SK-N-MC (cell line): ENCODE results near the gene ST6GALNAC1.
"Not testable (repeated sequence)": the region's sequence is repeated elsewhere in the genome, so short reads cannot be mapped to it uniquely, and the experiment has no call there.

Experiments used
- DNase-seq: peaks from one replicate; pipeline ENCODE4 v3.0.0-alpha.2; 2011; ENCODE audit warnings: low read depth, low spot score
- H3K27ac ChIP-seq: fragments of 200-600 bp; sonication (generic); 2 replicates; pipeline ENCODE4 v1.5.1; 2016; ENCODE audit warnings: mixed run types
- H3K36me3 ChIP-seq: fragments of 200-600 bp; sonication (generic); 2 replicates; pipeline ENCODE4 v1.6.1; 2017; ENCODE audit warnings: antibody characterized with exemption, low read length, mixed read lengths; ENCODE audit not compliant: insufficient read depth
- H3K4me3 ChIP-seq: fragments of 200-600 bp; sonication (generic); 2 replicates; pipeline ENCODE4 v1.5.1; 2016
- H3K9ac ChIP-seq: fragments of 200-600 bp; sonication (generic); 2 replicates; pipeline ENCODE4 v1.8.0; 2017; ENCODE audit warnings: mixed run types, mixed read lengths; ENCODE audit not compliant: insufficient read length
- H3K9me3 ChIP-seq: fragments of 200-600 bp; sonication (generic); 2 replicates; pipeline ENCODE4 v1.6.1; 2017; ENCODE audit warnings: low read depth, mild to moderate bottlenecking, antibody characterized with exemption, low read length, moderate library complexity, mixed read lengths
- EZH2 ChIP-seq: fragments of 200-600 bp; sonication (generic); IDR thresholded peaks from one replicate; pipeline ENCODE4 v1.6.1; 2017; ENCODE audit warnings: antibody characterized with exemption
- FOXP2 ChIP-seq: optimal IDR thresholded peaks from 2 replicates; pipeline ENCODE3; 2011; ENCODE audit warnings: mild to moderate bottlenecking, moderate library complexity; ENCODE audit not compliant: insufficient read depth; ENCODE audit errors: extremely low read length, control extremely low read depth
- POLR2AphosphoS5 ChIP-seq: IDR thresholded peaks from 2 replicates; pipeline ENCODE4 v1.6.1; 2012; ENCODE audit warnings: mild to moderate bottlenecking, low read depth, low read length, borderline replicate concordance

ST6GALNAC1 gene

GRCh38 chr17:76642032-76642561 lies 1.5 kb downstream of the ST6GALNAC1 start:
- no peaks in the 10 kb centered on the region for H3K9me3 ChIP-seq
- H3K4me3 ChIP-seq, result no peak overlapping the region
- no peak overlapping the region for H3K9ac ChIP-seq
- no peaks in the 10 kb centered on the region for H3K36me3 ChIP-seq
- TF ChIP-seq EZH2, result no peak
- TF ChIP-seq POLR2AphosphoS5, result no peak
- no peak for TF ChIP-seq FOXP2
- no peak overlapping the region for H3K27ac ChIP-seq
- DNase-seq, result no peak

- Histone ChIP-seq H3K9me3 (no peaks in the 10 kb centered on the region), H3K36me3 (no peaks in the 10 kb centered on the region), H3K9ac (no peak overlapping the region), H3K4me3 (no peak overlapping the region), H3K27ac (no peak overlapping the region)
- TF ChIP-seq EZH2 (no peak), FOXP2 (no peak), POLR2AphosphoS5 (no peak)
- DNase-seq, result no peak
Measured at GRCh38 chr17:76641501-76641900, 2.1 kb downstream of the ST6GALNAC1 start.

- Histone ChIP-seq H3K9me3 (no peaks in the 10 kb centered on the region), H3K9ac (no peak overlapping the region), H3K27ac (no peak overlapping the region), H3K36me3 (no peaks in the 10 kb centered on the region), H3K4me3 (no peak overlapping the region)
- DNase-seq, result no peak
- TF ChIP-seq POLR2AphosphoS5 (no peak), EZH2 (no peak), FOXP2 (no peak)
Measured at GRCh38 chr17:76640550-76641380, 2.8 kb downstream of the ST6GALNAC1 start.

DNA sequence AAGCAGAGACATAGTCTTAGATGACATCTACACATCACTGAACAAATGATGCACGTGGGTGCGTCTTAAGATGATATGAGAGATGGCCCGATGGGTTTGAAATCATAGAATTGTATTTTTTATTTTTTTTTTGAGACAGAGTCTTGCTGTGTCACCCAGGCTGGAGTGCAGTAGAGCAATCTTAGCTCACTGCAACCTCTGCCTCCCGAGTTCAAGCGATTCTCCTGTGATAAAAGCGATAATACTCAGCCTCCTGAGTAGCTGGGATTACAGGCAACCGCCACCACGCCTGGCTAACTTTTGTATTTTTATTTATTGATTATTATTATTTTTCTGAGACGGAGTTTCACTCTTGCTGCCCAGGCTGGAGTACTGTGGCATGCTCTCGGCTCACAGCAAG lies 5.3 kb downstream of the ST6GALNAC1 start:
- H3K4me3 ChIP-seq, result no peak overlapping the region
- H3K27ac ChIP-seq, result no peak overlapping the region
- H3K9ac ChIP-seq, result no peak overlapping the region
- TF ChIP-seq EZH2 (no peak), POLR2AphosphoS5 (no peak), FOXP2 (no peak)
- DNase-seq, result no peak
- H3K36me3 ChIP-seq, result no peaks in the 10 kb centered on the region
- no peaks in the 10 kb centered on the region for H3K9me3 ChIP-seq

DNA sequence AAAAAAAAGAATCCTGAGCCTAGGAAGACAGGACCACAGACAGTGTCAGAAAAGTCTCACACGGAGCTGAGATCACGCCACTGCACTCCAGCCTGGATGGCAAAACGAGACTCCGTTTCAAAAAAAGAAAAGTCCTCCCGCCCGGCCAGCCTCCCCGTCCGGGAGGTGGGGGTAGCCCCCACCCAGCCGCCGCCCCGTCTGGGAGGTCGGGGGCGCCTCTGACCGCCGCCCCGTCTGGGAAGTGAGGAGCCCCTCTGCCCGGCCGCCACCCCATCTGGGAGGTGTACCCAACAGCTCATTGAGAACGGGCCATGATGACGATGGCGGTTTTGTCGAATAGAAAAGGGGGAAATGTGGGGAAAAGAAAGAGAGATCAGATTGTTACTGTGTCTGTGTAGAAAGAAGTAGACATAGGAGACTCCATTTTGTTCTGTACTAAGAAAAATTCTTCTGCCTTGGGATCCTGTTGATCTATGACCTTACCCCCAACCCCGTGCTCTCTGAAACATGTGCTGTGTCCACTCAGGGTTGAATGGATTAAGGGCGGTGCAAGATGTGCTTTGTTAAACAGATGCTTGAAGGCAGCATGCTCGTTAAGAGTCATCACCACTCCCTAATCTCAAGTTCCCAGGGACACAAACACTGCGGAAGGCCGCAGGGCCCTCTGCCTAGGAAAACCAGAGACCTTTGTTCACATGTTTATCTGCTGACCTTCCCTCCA lies 6.9 kb downstream of the ST6GALNAC1 start:
- H3K27ac ChIP-seq, DNase-seq, H3K9me3 ChIP-seq, H3K4me3 ChIP-seq, H3K9ac ChIP-seq, H3K36me3 ChIP-seq: not testable (repeated sequence)

DNA sequence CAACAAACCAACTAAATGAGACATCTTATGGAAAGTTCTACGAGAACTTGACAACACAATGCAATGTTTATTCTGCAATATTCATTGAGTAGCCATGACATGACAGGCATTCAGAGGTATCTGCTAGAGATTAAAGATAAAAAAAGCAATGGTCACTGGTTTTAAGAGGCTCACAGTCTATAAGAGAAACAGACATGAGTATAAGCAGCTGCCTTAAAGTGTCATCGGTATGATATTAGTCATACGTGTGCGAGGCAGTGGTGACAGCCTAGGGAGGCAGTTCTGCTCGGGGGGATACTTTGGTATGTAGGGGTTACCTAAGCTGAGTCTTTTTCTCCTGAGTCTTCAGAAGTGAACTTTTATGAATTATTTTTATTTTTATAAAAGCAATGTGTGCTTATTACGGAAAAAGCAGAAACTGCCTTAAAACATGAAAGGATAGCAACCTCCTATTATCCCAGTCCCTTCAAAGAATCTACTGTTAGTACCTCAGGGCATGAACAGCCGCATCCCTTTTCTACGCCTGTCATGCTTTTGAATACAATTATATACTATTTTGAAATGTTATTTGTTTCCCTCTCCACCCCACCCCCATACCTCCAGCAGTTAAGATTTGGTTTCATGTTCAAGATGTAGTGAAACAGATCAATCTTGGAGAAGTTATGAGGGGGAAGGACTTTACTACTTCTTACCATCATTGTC lies 7.7 kb downstream of the ST6GALNAC1 start:
- no peak for DNase-seq
- Histone ChIP-seq H3K36me3 (no peaks in the 10 kb centered on the region), H3K27ac (no peak overlapping the region), H3K9me3 (no peaks in the 10 kb centered on the region), H3K9ac (no peak overlapping the region), H3K4me3 (no peak overlapping the region)
- TF ChIP-seq POLR2AphosphoS5 (no peak), EZH2 (no peak), FOXP2 (no peak)

DNA sequence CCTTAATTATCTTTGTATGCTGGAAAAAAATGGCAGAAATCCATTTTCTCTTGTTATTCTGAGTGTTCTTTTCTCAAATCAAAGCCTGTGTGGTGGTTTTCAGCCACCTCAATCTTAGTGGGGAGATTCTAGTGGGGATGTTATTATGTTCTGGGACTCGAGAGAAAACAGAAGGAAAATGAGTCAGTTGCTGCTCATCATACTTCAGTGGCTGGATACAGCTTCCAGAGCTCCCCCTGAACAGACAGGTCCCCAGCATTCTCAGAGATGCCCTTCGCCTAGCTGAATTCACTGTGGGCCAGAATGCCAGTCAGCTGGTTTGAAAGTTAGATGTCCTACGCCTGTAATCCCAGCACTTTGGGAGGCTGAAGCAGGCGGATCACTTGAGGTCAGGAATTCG lies 8.5 kb downstream of the ST6GALNAC1 start:
- no peak overlapping the region for H3K4me3 ChIP-seq
- H3K36me3 ChIP-seq, result no peaks in the 10 kb centered on the region
- DNase-seq, result no peak
- TF ChIP-seq FOXP2 (no peak), POLR2AphosphoS5 (no peak), EZH2 (no peak)
- H3K9ac ChIP-seq, result no peak overlapping the region
- H3K27ac ChIP-seq, result no peak overlapping the region
- H3K9me3 ChIP-seq, result no peaks in the 10 kb centered on the region

DNA sequence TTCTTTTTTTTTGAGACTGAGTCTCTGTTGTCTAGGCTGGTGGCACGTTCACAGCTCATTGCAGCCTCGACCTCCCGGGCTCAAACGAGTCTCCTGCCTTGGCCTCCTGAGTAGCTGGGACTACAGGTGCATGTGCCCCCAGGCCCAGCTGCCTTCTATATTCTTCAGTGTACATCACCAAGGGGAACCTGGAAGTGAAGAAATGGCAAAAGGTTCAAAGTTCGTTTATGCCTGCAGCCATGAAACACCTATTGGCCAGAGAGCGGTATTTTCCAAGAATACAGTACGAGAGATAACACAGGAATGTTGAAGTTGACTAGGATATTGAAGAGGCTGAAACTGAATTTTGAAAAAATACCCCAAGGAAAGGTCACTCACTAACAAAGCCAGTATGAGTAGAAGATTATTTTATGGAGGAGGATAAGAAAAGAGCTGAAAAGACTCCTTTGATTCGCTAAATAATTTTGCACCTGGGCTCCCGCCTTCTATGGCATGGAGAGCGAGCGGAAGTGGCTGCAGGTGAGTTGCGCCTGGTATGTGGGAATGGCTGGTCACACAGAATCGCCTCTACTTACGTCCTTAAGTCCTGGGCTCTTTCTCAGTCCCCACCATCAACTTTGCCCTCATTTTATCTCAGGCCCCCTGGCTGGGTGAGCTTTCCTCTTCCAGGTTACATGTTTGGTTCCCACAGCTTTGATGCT lies 9.8 kb downstream of the ST6GALNAC1 start:
- DNase-seq, result no peak
- Histone ChIP-seq H3K36me3 (no peaks in the 10 kb centered on the region), H3K9me3 (no peaks in the 10 kb centered on the region), H3K9ac (no peak overlapping the region), H3K27ac (no peak overlapping the region), H3K4me3 (no peak overlapping the region)
- TF ChIP-seq FOXP2 (no peak), EZH2 (no peak)
